Measurements from ENCODE around the gene TBC1D2B.

TBC1D2B gene

GRCh38 chr15:78112551-78112950 is 35.0 kb upstream of the TBC1D2B start:
- Histone ChIP-seq H4K20me1 (ENCODE audit: insufficient read depth, low read length) (no peaks in the 10 kb centered on the region), H2AFZ (ENCODE audit: low read length) (no peak overlapping the region), H3K9ac (ENCODE audit: low read length) (no peak overlapping the region), H3K4me1 (ENCODE audit: low read length) (no peaks in the 10 kb centered on the region), H3K9me3 (replicated peaks; ENCODE audit: insufficient read depth, low read length) (no peaks in the 10 kb centered on the region), H3K4me3 (ENCODE audit: low read length) (no peak overlapping the region), H3K36me3 (replicated peaks; ENCODE audit: insufficient read depth, low read length) (no peaks in the 10 kb centered on the region), H3K4me2 (ENCODE audit: low read depth, low read length) (no peak overlapping the region), H3K27me3 (replicated peaks; ENCODE audit: insufficient read depth, low read length) (no peaks in the 10 kb centered on the region), H3K27ac (ENCODE audit: low read length) (no peak overlapping the region), H3K79me2 (ENCODE audit: low read length) (no peaks in the 10 kb centered on the region), H3F3A (ENCODE audit: insufficient read depth, low read length) (no peaks in the 10 kb centered on the region), H3K9me2 (replicated peaks; ENCODE audit: insufficient read depth, low read length) (no peaks in the 10 kb centered on the region)
- TF ChIP-seq EZH2 (optimal IDR thresholded peaks at IDR 0.05; ENCODE audit: low read depth, low read length) (no peak), CTCF (IDR thresholded peaks at IDR 0.05; ENCODE audit: low read length) (no peak), EZH2phosphoT487 (IDR thresholded peaks at IDR 0.05; ENCODE audit: low read length) (no peak)
- DNase-seq, result no peak

- no peaks in the 10 kb centered on the region for H3K9me2 ChIP-seq (replicated peaks; ENCODE audit: insufficient read depth, low read length)
- no peaks in the 10 kb centered on the region for H3K9me3 ChIP-seq (replicated peaks; ENCODE audit: insufficient read depth, low read length)
- no peak overlapping the region for H3K4me2 ChIP-seq (ENCODE audit: low read depth, low read length)
- no peak overlapping the region for H3K27ac ChIP-seq (ENCODE audit: low read length)
- no peak for DNase-seq
- no peaks in the 10 kb centered on the region for H3K79me2 ChIP-seq (ENCODE audit: low read length)
- TF ChIP-seq EZH2 (optimal IDR thresholded peaks at IDR 0.05; ENCODE audit: low read depth, low read length) (no peak), EZH2phosphoT487 (IDR thresholded peaks at IDR 0.05; ENCODE audit: low read length) (no peak), CTCF (IDR thresholded peaks at IDR 0.05; ENCODE audit: low read length) (no peak)
- H3K36me3 ChIP-seq (replicated peaks; ENCODE audit: insufficient read depth, low read length), result no peaks in the 10 kb centered on the region
- no peak overlapping the region for H3K9ac ChIP-seq (ENCODE audit: low read length)
- H3F3A ChIP-seq (ENCODE audit: insufficient read depth, low read length), result no peaks in the 10 kb centered on the region
- H3K4me1 ChIP-seq (ENCODE audit: low read length), result no peaks in the 10 kb centered on the region
- no peaks in the 10 kb centered on the region for H4K20me1 ChIP-seq (ENCODE audit: insufficient read depth, low read length)
- H2AFZ ChIP-seq (ENCODE audit: low read length), result no peak overlapping the region
- no peaks in the 10 kb centered on the region for H3K27me3 ChIP-seq (replicated peaks; ENCODE audit: insufficient read depth, low read length)
- no peak overlapping the region for H3K4me3 ChIP-seq (ENCODE audit: low read length)
Observed at GRCh38 chr15:78111788-78112187, 34.3 kb upstream of the TBC1D2B start.

GRCh38 chr15:78110916-78111475 is 33.5 kb upstream of the TBC1D2B start:
- H3K4me1 ChIP-seq (ENCODE audit: low read length), result no peaks in the 10 kb centered on the region
- no peaks in the 10 kb centered on the region for H3K9me2 ChIP-seq (replicated peaks; ENCODE audit: insufficient read depth, low read length)
- no peaks in the 10 kb centered on the region for H3K9me3 ChIP-seq (replicated peaks; ENCODE audit: insufficient read depth, low read length)
- no peak overlapping the region for H3K4me2 ChIP-seq (ENCODE audit: low read depth, low read length)
- no peaks in the 10 kb centered on the region for H3K36me3 ChIP-seq (replicated peaks; ENCODE audit: insufficient read depth, low read length)
- no peaks in the 10 kb centered on the region for H3K27me3 ChIP-seq (replicated peaks; ENCODE audit: insufficient read depth, low read length)
- H3K27ac ChIP-seq (ENCODE audit: low read length), result no peak overlapping the region
- H2AFZ ChIP-seq (ENCODE audit: low read length), result no peak overlapping the region
- no peak overlapping the region for H3K9ac ChIP-seq (ENCODE audit: low read length)
- DNase-seq, result no peak
- no peaks in the 10 kb centered on the region for H3F3A ChIP-seq (ENCODE audit: insufficient read depth, low read length)
- TF ChIP-seq EZH2phosphoT487 (IDR thresholded peaks at IDR 0.05; ENCODE audit: low read length), result no peak
- no peak for TF ChIP-seq CTCF (IDR thresholded peaks at IDR 0.05; ENCODE audit: low read length)
- TF ChIP-seq EZH2 (optimal IDR thresholded peaks at IDR 0.05; ENCODE audit: low read depth, low read length), result no peak
- no peak overlapping the region for H3K4me3 ChIP-seq (ENCODE audit: low read length)
- no peaks in the 10 kb centered on the region for H4K20me1 ChIP-seq (ENCODE audit: insufficient read depth, low read length)
- H3K79me2 ChIP-seq (ENCODE audit: low read length), result no peaks in the 10 kb centered on the region
